H1 (cell line): ENCODE measurements around the gene CTDP1. TPM values are rescaled to one million over a fixed set of nuclear protein-coding genes. Genes with fewer than 3 reads are reported as not detected.

Experiments used
- CTCF ChIA-PET: fragments of 300-600 bp; sonication (Branson Sonifier 250); formaldehyde crosslinking; loops from one replicate; lab custom pipeline; 2021; ENCODE audit not compliant: partially characterized antibody; lab: Charles Lee
- POLR2A ChIA-PET: fragments of 300-600 bp; sonication (Branson Sonifier 250); formaldehyde crosslinking; loops from one replicate; lab custom pipeline; 2021; ENCODE audit warnings: inconsistent platforms; ENCODE audit not compliant: partially characterized antibody; lab: Charles Lee
- DNase-seq, 2 experiments: peaks; one replicate each; pipeline versions ENCODE4 v3.0.0 to v3.0.0-alpha.2; 2010 to 2022; ENCODE audit warnings: low spot score in 2 of 2, low read depth in 1 of 2, mixed read lengths in 1 of 2
- FAIRE-seq: peaks from 2 replicates; lab custom pipeline; 2011; peaks lifted over from hg19 to GRCh38; lab: Jason Lieb, UNC
- H2AFZ ChIP-seq: 2 replicates; pipeline ENCODE4 v1.8.1; 2012; ENCODE audit warnings: low read length, inconsistent platforms
- H2AK5ac ChIP-seq: 2 replicates; pipeline ENCODE4 v1.6.1; 2013; ENCODE audit warnings: low read depth, low read length
- H2BK120ac ChIP-seq: replicated peaks from 2 replicates; pipeline ENCODE3; 2013; ENCODE audit warnings: low read depth, low read length, inconsistent platforms
- H2BK12ac ChIP-seq: 2 replicates; pipeline ENCODE4 v1.6.1; 2013; ENCODE audit warnings: low read depth, low read length
- H2BK15ac ChIP-seq: 2 replicates; pipeline ENCODE4 v1.6.1; 2013; ENCODE audit warnings: low read length
- H2BK20ac ChIP-seq: 2 replicates; pipeline ENCODE4 v1.6.1; 2013; ENCODE audit warnings: low read length
- H2BK5ac ChIP-seq: 2 replicates; pipeline ENCODE4 v1.6.1; 2013; ENCODE audit warnings: low read depth, low read length
- H3K14ac ChIP-seq: 2 replicates; pipeline ENCODE4 v1.6.1; 2013; ENCODE audit warnings: inconsistent platforms; ENCODE audit not compliant: insufficient read length
- H3K18ac ChIP-seq: 2 replicates; pipeline ENCODE4 v1.6.1; 2013; ENCODE audit warnings: low read length; ENCODE audit errors: extremely low read depth
- H3K23ac ChIP-seq: 2 replicates; pipeline ENCODE4 v1.6.1; 2013; ENCODE audit warnings: inconsistent platforms; ENCODE audit not compliant: insufficient read length
- H3K23me2 ChIP-seq: 2 replicates; pipeline ENCODE4 v1.6.1; 2013; ENCODE audit warnings: low read depth, low read length
- H3K27ac ChIP-seq: 2 replicates; pipeline ENCODE4 v1.6.1; 2011; ENCODE audit warnings: low read depth, low read length, inconsistent platforms
- H3K27me3 ChIP-seq, 4 experiments: replicated peaks in 1 of 4; 1 replicate in 1 of 4; 2 replicates in 3 of 4; pipeline versions ENCODE4 v1.6.1 to v1.8.1; 2011 to 2013; ENCODE audit warnings: low read length in 3 of 4, mild to moderate bottlenecking in 3 of 4, inconsistent platforms in 2 of 4, mixed read lengths in 2 of 4, moderate library complexity in 1 of 4; ENCODE audit not compliant: control insufficient read depth in 3 of 4, insufficient read depth in 3 of 4; ENCODE audit errors: extremely low read depth in 1 of 4
- H3K36me3 ChIP-seq, 4 experiments: 2 replicates each; pipeline versions ENCODE4 v1.6.1 to v1.8.1; 2011 to 2013; ENCODE audit warnings: mild to moderate bottlenecking in 4 of 4, low read length in 3 of 4, moderate library complexity in 2 of 4, control low read depth in 1 of 4, inconsistent platforms in 1 of 4; ENCODE audit not compliant: insufficient read depth in 4 of 4, control insufficient read depth in 2 of 4
- H3K4ac ChIP-seq: replicated peaks from 2 replicates; pipeline ENCODE3; 2013; ENCODE audit warnings: low read length, low read depth, mixed read lengths, inconsistent platforms; ENCODE audit not compliant: insufficient read length
- H3K4me1 ChIP-seq, 4 experiments: replicated peaks in 1 of 4; 1 replicate in 1 of 4; 2 replicates in 3 of 4; pipeline versions ENCODE4 v1.6.1 to v1.8.1; 2011 to 2013; ENCODE audit warnings: low read length in 3 of 4, inconsistent platforms in 2 of 4, mixed read lengths in 1 of 4; ENCODE audit not compliant: insufficient read depth in 4 of 4, control insufficient read depth in 3 of 4
- H3K4me2 ChIP-seq, 2 experiments: 2 replicates each; pipeline versions ENCODE4 v1.6.1 to v1.8.1; 2011 to 2013; ENCODE audit warnings: low read depth in 2 of 2, low read length in 2 of 2, control low read depth in 1 of 2, inconsistent platforms in 1 of 2, mild to moderate bottlenecking in 1 of 2; ENCODE audit not compliant: insufficient read depth in 1 of 2
- H3K4me3 ChIP-seq, 4 experiments: fragments of 200-600, 300-600 bp in 1 of 4; sonication (generic), shearing (Covaris generic), sonication (Bioruptor Twin) in 1 of 4; 2 replicates each; pipeline versions ENCODE4 v1.5.1 to v1.8.1; 2011 to 2016; ENCODE audit warnings: low read length in 4 of 4, low read depth in 3 of 4, control low read depth in 2 of 4, inconsistent platforms in 2 of 4, mild to moderate bottlenecking in 2 of 4, mixed read lengths in 1 of 4, moderate library complexity in 1 of 4; ENCODE audit not compliant: insufficient read depth in 2 of 4; ENCODE audit errors: extremely low read depth in 1 of 4
- H3K56ac ChIP-seq: replicated peaks from 2 replicates; pipeline ENCODE3; 2013; ENCODE audit warnings: low read depth, mild to moderate bottlenecking, mixed read lengths, low read length, inconsistent platforms; ENCODE audit not compliant: insufficient read length
- H3K79me1 ChIP-seq: 2 replicates; pipeline ENCODE4 v1.6.1; 2013; ENCODE audit warnings: low read depth, low read length, control low read depth
- H3K79me2 ChIP-seq, 2 experiments: 2 replicates each; pipeline versions ENCODE4 v1.6.1 to v1.8.1; 2012 to 2013; ENCODE audit warnings: low read length in 2 of 2, mild to moderate bottlenecking in 2 of 2, inconsistent platforms in 1 of 2; ENCODE audit not compliant: insufficient read depth in 2 of 2, control insufficient read depth in 1 of 2
- H3K9ac ChIP-seq, 4 experiments: replicated peaks in 1 of 4; 1 replicate in 1 of 4; 2 replicates in 3 of 4; pipeline versions ENCODE4 v1.6.1 to v1.8.1; 2011 to 2013; ENCODE audit warnings: low read depth in 3 of 4, low read length in 3 of 4, control low read depth in 2 of 4, mild to moderate bottlenecking in 2 of 4, moderate library complexity in 2 of 4, inconsistent platforms in 1 of 4; ENCODE audit errors: extremely low read depth in 1 of 4
- H3K9me3 ChIP-seq, 2 experiments: 2 replicates each; pipeline versions ENCODE4 v1.6.1 to v1.8.1; 2012 to 2013; ENCODE audit warnings: mild to moderate bottlenecking in 2 of 2, moderate library complexity in 2 of 2, control low read depth in 1 of 2, inconsistent platforms in 1 of 2, low read depth in 1 of 2, low read length in 1 of 2, mixed read lengths in 1 of 2; ENCODE audit not compliant: insufficient read depth in 2 of 2
- H4K20me1 ChIP-seq, 2 experiments: replicated peaks in 1 of 2; 2 replicates each; pipeline versions ENCODE3 to v1.8.1; 2011 to 2013; ENCODE audit warnings: inconsistent platforms in 2 of 2, low read length in 2 of 2, mild to moderate bottlenecking in 1 of 2; ENCODE audit not compliant: insufficient read depth in 2 of 2, control insufficient read depth in 1 of 2
- H4K5ac ChIP-seq: 2 replicates; pipeline ENCODE4 v1.6.1; 2013; ENCODE audit warnings: low read length, low read depth, mixed read lengths, inconsistent platforms; ENCODE audit not compliant: insufficient read length
- H4K8ac ChIP-seq: 2 replicates; pipeline ENCODE4 v1.8.0; 2013; ENCODE audit warnings: mild to moderate bottlenecking, moderate library complexity, low read length, inconsistent platforms; ENCODE audit not compliant: insufficient read depth; ENCODE audit errors: extremely low read depth
- H4K91ac ChIP-seq: replicated peaks from 2 replicates; pipeline ENCODE3; 2013; ENCODE audit warnings: low read length, mixed read lengths, inconsistent platforms; ENCODE audit not compliant: insufficient read length
- ATF2 ChIP-seq: IDR thresholded peaks from 2 replicates; pipeline ENCODE4 v1.6.1; 2012; ENCODE audit warnings: low read length, inconsistent platforms
- BACH1 ChIP-seq: IDR thresholded peaks from 2 replicates; pipeline ENCODE4 v1.6.1; 2012; ENCODE audit warnings: low read length, improper control_type of control experiment
- CEBPB ChIP-seq: IDR thresholded peaks from 2 replicates; pipeline ENCODE4 v1.6.1; 2012; ENCODE audit warnings: low read depth, low read length
- FOSL1 ChIP-seq: IDR thresholded peaks from 2 replicates; pipeline ENCODE4 v1.6.1; 2011; ENCODE audit warnings: mild to moderate bottlenecking, low read depth, low read length, moderate library complexity; ENCODE audit not compliant: insufficient read depth
- GTF2F1 ChIP-seq: IDR thresholded peaks from 2 replicates; pipeline ENCODE4 v1.6.1; 2012; ENCODE audit warnings: low read depth, low read length, improper control_type of control experiment, borderline replicate concordance
- KDM1A ChIP-seq: fragments of 200-600, 300-600 bp; sonication (generic); IDR thresholded peaks from 2 replicates; pipeline ENCODE4 v1.7.1; 2016; ENCODE audit warnings: mild to moderate bottlenecking, low read length, borderline replicate concordance
- SP4 ChIP-seq: IDR thresholded peaks from 2 replicates; pipeline ENCODE4 v1.6.1; 2012; ENCODE audit warnings: low read length, inconsistent platforms
- SRF ChIP-seq: IDR thresholded peaks from 2 replicates; pipeline ENCODE4 v1.6.1; 2011; ENCODE audit warnings: mild to moderate bottlenecking, low read depth, low read length, moderate library complexity
- ZNF274 ChIP-seq: IDR thresholded peaks from 2 replicates; pipeline ENCODE4 v1.7.0; 2012; ENCODE audit warnings: low read length, borderline replicate concordance; ENCODE audit errors: extremely low read depth
- WGBS, 2 experiments: shearing (Covaris generic) in 1 of 2; methylation state at CpG; one replicate each; pipeline versions ENCODE4 v1.1.6 to v1.1.7; 2013 to 2015; ENCODE audit warnings: low lambda C conversion rate in 2 of 2, mixed read lengths in 2 of 2, inconsistent platforms in 1 of 2, low coverage in 1 of 2, missing lambda C conversion rate in 1 of 2; ENCODE audit not compliant: insufficient replicate concordance in 2 of 2, insufficient coverage in 1 of 2, insufficient read length in 1 of 2; ENCODE audit errors: extremely low coverage in 1 of 2, missing lambda C conversion rate in 1 of 2; 5-methylcytosine and 5-hydroxymethylcytosine counted together
- polyA plus RNA-seq, 7 experiments: library from polyadenylated mRNA; depleted of rRNA in 3 of 7; stranded (reverse) in 5 of 7; unstranded in 2 of 7; fragments of >200 nt in 5 of 7; fragments of 200-250 nt in 2 of 7; gene quantifications; 1 replicate in 5 of 7; 2 replicates in 1 of 7; 4 replicates in 1 of 7; pipeline versions ENCODE4 v1.2.1 to v1.2.3, GENCODE V29; 2011 to 2013; ENCODE audit warnings: missing spikeins in 2 of 7, mixed read lengths in 2 of 7
- total RNA-seq: library from RNA; stranded (reverse); fragmentation: NEBNext Ultra II Directional; extraction: Animal tissue kit (Norgen Biotek cat#: 25700); gene quantifications from 2 replicates; pipeline ENCODE4 v1.2.1, GENCODE V29; 2021

The CTDP1 gene
- total and polyA plus RNA-seq, 2 of the 8 experiments (the other 6 are each of a cell fraction or from before 2014, with no cell fraction given), result 16.6 to 37.0 TPM

DNA sequence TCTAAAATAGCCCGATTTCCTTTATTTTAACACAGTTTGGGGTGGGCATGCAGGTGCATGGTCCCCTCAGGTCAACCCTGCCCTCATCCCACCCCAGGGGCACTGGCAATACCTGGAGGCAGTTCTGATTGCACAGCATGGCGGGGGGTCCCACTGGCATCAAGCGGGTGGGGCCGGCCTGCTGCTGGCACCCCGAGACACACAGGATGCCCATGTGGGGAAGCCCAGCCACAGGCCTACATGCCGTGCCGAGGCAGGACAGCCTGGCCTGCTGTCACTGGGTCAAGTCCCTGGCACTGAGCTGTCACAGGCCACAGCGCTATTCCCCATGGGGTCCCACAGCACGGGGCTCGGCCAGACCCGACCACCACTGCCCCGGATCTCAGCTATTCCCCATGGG is 106.2 kb downstream of the CTDP1 start:
- Histone ChIP-seq H3K4ac (no peak overlapping the region), H3K27me3 (peaks cover 19 to 44% (median 41%) of the 10 kb centered on the region in 4 experiments), H3K4me1 (peaks cover 0 to 5% (median 1%) of the 10 kb centered on the region in 4 experiments; a peak in 2 of 7 replicates), H3K79me1 (peaks cover 4% of the 10 kb centered on the region; the same call in 1 of the 2 replicates), H3K56ac (no peak overlapping the region), H2BK15ac (no peak overlapping the region), H3K23ac (no peak overlapping the region), H2BK20ac (no peak overlapping the region), H3K18ac (no peak overlapping the region), H3K4me3 (no peak overlapping the region), H3K36me3 (no peaks in the 10 kb centered on the region; a peak in 1 of 8 replicates), H3K9me3 (no peaks in the 10 kb centered on the region; a peak in 1 of 4 replicates), H3K23me2 (peaks cover 8% of the 10 kb centered on the region), H4K8ac (no peak overlapping the region), H3K4me2 (no peak overlapping the region), H3K79me2 (no peaks in the 10 kb centered on the region), H3K27ac (no peak overlapping the region), H4K5ac (no peak overlapping the region), H2BK12ac (no peak overlapping the region), H2BK120ac (no peak overlapping the region), H4K20me1 (peaks cover 0 to 5% of the 10 kb centered on the region in 2 experiments), H4K91ac (no peak overlapping the region), H2BK5ac (no peak overlapping the region), H3K9ac (no peak overlapping the region), H3K14ac (no peak overlapping the region), H2AK5ac (no peak overlapping the region), H2AFZ (no peak overlapping the region)
- WGBS, 2 experiments, result 96% methylated on average over 12 of the region's 12 CpGs; no CpG with 5 or more reads in 1 of the 2 experiments
- no peak for DNase-seq
- ChIA-PET POLR2A (no interaction called here), CTCF (no interaction called here)
- TF ChIP-seq KDM1A (no peak), GTF2F1 (no peak), SRF (no peak), FOSL1 (no peak), ATF2 (no peak), CEBPB (no peak), ZNF274 (no peak), SP4 (no peak), BACH1 (no peak)
- FAIRE-seq, result no peak
